HepG2 (cell line): Measurements from ENCODE around the gene SLC22A31. TPM values are rescaled to one million over a fixed set of nuclear protein-coding genes. Genes with fewer than 3 reads are reported as not detected.
A peak's percentile ranks its signal among the peaks of the same experiment; 100 is the strongest.

ENCODE experiments used
- CEBPG ChIP-seq: IDR thresholded peaks from 2 replicates; pipeline ENCODE4 v1.6.1; 2016
- HDAC1 ChIP-seq: sonication (generic); formaldehyde crosslinking; IDR thresholded peaks from 2 replicates; pipeline ENCODE4 v1.5.1; 2020; ENCODE audit warnings: mild to moderate bottlenecking, missing genetic modification reagents
- HNF4A ChIP-seq: sonication (generic); formaldehyde crosslinking; IDR thresholded peaks from 2 replicates; pipeline ENCODE4 v1.4.0; 2020; ENCODE audit warnings: missing genetic modification reagents
- KMT2A ChIP-seq: sonication (generic); formaldehyde crosslinking; IDR thresholded peaks from 2 replicates; pipeline ENCODE4 v1.4.0; 2020; ENCODE audit warnings: missing genetic modification reagents
- MTF2 ChIP-seq: sonication (generic); formaldehyde crosslinking; IDR thresholded peaks from 2 replicates; pipeline ENCODE4 v1.5.0; 2020; ENCODE audit warnings: missing genetic modification reagents, borderline replicate concordance
- NPAS2 ChIP-seq: sonication (generic); formaldehyde crosslinking; IDR thresholded peaks from 2 replicates; pipeline ENCODE4 v1.8.0; 2022; ENCODE audit warnings: mild to moderate bottlenecking, missing genetic modification reagents, borderline replicate concordance
- REL ChIP-seq: sonication (generic); formaldehyde crosslinking; conservative IDR thresholded peaks from 2 replicates; pipeline ENCODE4 v1.8.0; 2022; ENCODE audit warnings: mild to moderate bottlenecking, missing genetic modification reagents, moderate library complexity
- SOX6 ChIP-seq, 2 experiments: fragments of 450-650 bp in 1 of 2; sonication (generic) in 1 of 2; formaldehyde crosslinking in 1 of 2; IDR thresholded peaks; 2 replicates each; pipeline versions ENCODE4 v1.4.0 to v1.6.1; 2017 to 2020; ENCODE audit warnings: antibody characterized with exemption in 1 of 2, mild to moderate bottlenecking in 1 of 2, missing genetic modification reagents in 1 of 2
- ZNF446 ChIP-seq: sonication (generic); formaldehyde crosslinking; IDR thresholded peaks from 2 replicates; pipeline ENCODE4 v1.5.0; 2020; ENCODE audit warnings: mild to moderate bottlenecking, missing genetic modification reagents
- ZNF552 ChIP-seq: sonication (generic); formaldehyde crosslinking; IDR thresholded peaks from 2 replicates; pipeline ENCODE4 v1.9.0; 2022; ENCODE audit warnings: missing genetic modification reagents, mild to moderate bottlenecking, borderline replicate concordance
- ZNF678 ChIP-seq: sonication (generic); formaldehyde crosslinking; IDR thresholded peaks from 2 replicates; pipeline ENCODE4 v1.4.0; 2020; ENCODE audit warnings: mild to moderate bottlenecking, missing genetic modification reagents
- ZNF788 ChIP-seq: sonication (generic); formaldehyde crosslinking; IDR thresholded peaks from 2 replicates; pipeline ENCODE4 v1.5.0; 2020; ENCODE audit warnings: mild to moderate bottlenecking, missing genetic modification reagents, borderline replicate concordance
- polyA plus RNA-seq, 8 experiments: library from polyadenylated mRNA; depleted of rRNA in 3 of 8; stranded (reverse) in 7 of 8; unstranded in 1 of 8; fragments of >200 nt; fragmentation: Illumina TruSeq in 4 of 8; extraction: Trizol in 4 of 8; gene quantifications; 2 replicates each; pipeline versions ENCODE4 v1.2.1 to v1.2.3, GENCODE V29; 2011 to 2016; ENCODE audit warnings: low read depth in 4 of 8, missing spikeins in 1 of 8, mixed read lengths in 1 of 8; ENCODE audit not compliant: insufficient read depth in 1 of 8
- total RNA-seq, 5 experiments: library from RNA; depleted of rRNA; stranded (reverse); fragments of >200 nt; fragmentation: Illumina TruSeq; extraction: Trizol; gene quantifications; 2 replicates each; pipeline ENCODE4 v1.2.3, GENCODE V29; 2016; ENCODE audit warnings: low read depth in 1 of 5
- TF ChIP-seq, protein P1 (sequence below): sonication (generic); formaldehyde crosslinking; IDR thresholded peaks from 2 replicates; pipeline ENCODE4 v1.4.0; 2020; ENCODE audit warnings: missing genetic modification reagents, mild to moderate bottlenecking, borderline replicate concordance
- TF ChIP-seq, protein P2 (sequence below): sonication (generic); formaldehyde crosslinking; IDR thresholded peaks from 2 replicates; pipeline ENCODE4 v1.4.0; 2020; ENCODE audit warnings: missing genetic modification reagents, borderline replicate concordance
- TF ChIP-seq, protein P3 (sequence below): sonication (generic); formaldehyde crosslinking; IDR thresholded peaks from 2 replicates; pipeline ENCODE4 v1.8.0; 2022; ENCODE audit warnings: missing genetic modification reagents, mild to moderate bottlenecking, inconsistent platforms, borderline replicate concordance
- TF ChIP-seq, protein P4 (sequence below), 2 experiments: fragments of 450-650 bp in 1 of 2; sonication (generic) in 1 of 2; formaldehyde crosslinking; IDR thresholded peaks; 2 replicates each; pipeline versions ENCODE4 v1.5.0 to v1.8.0; 2020 to 2022; ENCODE audit warnings: mild to moderate bottlenecking in 1 of 2, missing genetic modification reagents in 1 of 2
- TF ChIP-seq, protein P5 (sequence below): IDR thresholded peaks from 2 replicates; pipeline ENCODE4 v1.6.1; 2016; ENCODE audit warnings: mild to moderate bottlenecking, missing biosample characterization, missing genetic modification reagents
- TF ChIP-seq, protein P6 (sequence below): sonication (generic); formaldehyde crosslinking; IDR thresholded peaks from 2 replicates; pipeline ENCODE4 v1.5.0; 2020; ENCODE audit warnings: mild to moderate bottlenecking, low read depth, missing genetic modification reagents, borderline replicate concordance

Gene SLC22A31
- total and polyA plus RNA-seq, 2 of the 13 experiments (the other 11 are each of a cell fraction or from before 2014, with no cell fraction given) = 67.3 to 83.3 TPM

DNA sequence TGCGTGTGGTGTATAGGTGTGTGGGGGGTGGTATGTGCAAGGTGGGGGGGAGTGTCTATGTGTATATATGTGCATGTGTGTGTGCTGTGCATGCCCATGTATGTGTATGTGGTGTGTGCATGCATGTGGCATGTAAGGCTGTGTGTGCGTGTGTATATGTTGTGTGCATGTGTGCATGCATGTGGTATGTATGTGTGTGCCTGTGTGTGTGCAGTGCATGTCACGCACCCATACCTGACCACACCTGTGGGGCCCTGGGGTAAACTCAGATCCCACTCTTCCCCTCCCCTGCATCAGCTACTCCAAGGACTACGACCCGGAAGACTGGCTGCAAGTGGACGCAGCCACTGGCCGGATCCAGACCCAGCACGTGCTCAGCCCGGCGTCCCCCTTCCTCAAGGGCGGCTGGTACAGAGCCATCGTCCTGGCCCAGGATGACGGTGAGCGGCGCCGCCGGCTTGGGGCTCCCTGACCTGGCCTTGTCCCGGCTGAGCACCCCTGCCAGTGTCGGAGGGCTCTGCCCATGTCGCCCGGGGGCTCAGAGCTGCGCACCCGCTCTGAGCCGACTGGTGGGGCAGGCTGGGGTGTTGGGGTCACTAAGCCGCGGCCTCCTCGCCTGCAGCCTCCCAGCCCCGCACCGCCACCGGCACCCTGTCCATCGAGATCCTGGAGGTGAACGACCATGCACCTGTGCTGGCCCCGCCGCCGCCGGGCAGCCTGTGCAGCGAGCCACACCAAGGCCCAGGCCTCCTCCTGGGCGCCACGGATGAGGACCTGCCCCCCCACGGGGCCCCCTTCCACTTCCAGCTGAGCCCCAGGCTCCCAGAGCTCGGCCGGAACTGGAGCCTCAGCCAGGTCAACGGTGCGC lies 9.1 kb downstream of the SLC22A31 start (continued):
- TF ChIP-seq, protein P1, sequence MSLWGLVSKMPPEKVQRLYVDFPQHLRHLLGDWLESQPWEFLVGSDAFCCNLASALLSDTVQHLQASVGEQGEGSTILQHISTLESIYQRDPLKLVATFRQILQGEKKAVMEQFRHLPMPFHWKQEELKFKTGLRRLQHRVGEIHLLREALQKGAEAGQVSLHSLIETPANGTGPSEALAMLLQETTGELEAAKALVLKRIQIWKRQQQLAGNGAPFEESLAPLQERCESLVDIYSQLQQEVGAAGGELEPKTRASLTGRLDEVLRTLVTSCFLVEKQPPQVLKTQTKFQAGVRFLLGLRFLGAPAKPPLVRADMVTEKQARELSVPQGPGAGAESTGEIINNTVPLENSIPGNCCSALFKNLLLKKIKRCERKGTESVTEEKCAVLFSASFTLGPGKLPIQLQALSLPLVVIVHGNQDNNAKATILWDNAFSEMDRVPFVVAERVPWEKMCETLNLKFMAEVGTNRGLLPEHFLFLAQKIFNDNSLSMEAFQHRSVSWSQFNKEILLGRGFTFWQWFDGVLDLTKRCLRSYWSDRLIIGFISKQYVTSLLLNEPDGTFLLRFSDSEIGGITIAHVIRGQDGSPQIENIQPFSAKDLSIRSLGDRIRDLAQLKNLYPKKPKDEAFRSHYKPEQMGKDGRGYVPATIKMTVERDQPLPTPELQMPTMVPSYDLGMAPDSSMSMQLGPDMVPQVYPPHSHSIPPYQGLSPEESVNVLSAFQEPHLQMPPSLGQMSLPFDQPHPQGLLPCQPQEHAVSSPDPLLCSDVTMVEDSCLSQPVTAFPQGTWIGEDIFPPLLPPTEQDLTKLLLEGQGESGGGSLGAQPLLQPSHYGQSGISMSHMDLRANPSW (CRISPR knock-in tag) = no peak
- TF ChIP-seq, protein P2, sequence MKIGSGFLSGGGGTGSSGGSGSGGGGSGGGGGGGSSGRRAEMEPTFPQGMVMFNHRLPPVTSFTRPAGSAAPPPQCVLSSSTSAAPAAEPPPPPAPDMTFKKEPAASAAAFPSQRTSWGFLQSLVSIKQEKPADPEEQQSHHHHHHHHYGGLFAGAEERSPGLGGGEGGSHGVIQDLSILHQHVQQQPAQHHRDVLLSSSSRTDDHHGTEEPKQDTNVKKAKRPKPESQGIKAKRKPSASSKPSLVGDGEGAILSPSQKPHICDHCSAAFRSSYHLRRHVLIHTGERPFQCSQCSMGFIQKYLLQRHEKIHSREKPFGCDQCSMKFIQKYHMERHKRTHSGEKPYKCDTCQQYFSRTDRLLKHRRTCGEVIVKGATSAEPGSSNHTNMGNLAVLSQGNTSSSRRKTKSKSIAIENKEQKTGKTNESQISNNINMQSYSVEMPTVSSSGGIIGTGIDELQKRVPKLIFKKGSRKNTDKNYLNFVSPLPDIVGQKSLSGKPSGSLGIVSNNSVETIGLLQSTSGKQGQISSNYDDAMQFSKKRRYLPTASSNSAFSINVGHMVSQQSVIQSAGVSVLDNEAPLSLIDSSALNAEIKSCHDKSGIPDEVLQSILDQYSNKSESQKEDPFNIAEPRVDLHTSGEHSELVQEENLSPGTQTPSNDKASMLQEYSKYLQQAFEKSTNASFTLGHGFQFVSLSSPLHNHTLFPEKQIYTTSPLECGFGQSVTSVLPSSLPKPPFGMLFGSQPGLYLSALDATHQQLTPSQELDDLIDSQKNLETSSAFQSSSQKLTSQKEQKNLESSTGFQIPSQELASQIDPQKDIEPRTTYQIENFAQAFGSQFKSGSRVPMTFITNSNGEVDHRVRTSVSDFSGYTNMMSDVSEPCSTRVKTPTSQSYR (CRISPR knock-in tag) = peak; percentile 45; the same call in 1 of the 2 replicates
- TF ChIP-seq, protein P3, sequence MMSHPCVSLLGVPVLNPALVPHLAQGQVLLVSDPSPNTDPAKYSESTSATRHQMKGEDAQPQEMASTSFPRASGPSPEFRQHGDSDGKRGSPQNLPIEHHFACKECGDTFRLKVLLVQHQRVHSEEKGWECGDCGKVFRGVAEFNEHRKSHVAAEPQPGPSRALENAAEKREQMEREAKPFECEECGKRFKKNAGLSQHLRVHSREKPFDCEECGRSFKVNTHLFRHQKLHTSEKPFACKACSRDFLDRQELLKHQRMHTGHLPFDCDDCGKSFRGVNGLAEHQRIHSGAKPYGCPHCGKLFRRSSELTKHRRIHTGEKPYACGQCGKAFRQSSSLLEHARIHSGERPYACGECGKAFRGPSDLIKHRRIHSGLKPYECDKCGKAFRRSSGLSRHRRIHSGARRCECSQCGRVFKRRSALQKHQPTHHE = no peak
- TF ChIP-seq, protein P4, sequence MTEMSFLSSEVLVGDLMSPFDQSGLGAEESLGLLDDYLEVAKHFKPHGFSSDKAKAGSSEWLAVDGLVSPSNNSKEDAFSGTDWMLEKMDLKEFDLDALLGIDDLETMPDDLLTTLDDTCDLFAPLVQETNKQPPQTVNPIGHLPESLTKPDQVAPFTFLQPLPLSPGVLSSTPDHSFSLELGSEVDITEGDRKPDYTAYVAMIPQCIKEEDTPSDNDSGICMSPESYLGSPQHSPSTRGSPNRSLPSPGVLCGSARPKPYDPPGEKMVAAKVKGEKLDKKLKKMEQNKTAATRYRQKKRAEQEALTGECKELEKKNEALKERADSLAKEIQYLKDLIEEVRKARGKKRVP (CRISPR knock-in tag; IDR thresholded peaks at IDR 0.05) = peak in 1 of 2 experiments; percentile 10; a peak in 1 of 4 replicates
- no peak for TF ChIP-seq CEBPG (CRISPR knock-in tag)
- TF ChIP-seq ZNF552 (CRISPR knock-in tag) = peak; percentile 61; the same call in 1 of the 2 replicates
- peak; percentile 65; the same call in 1 of the 2 replicates for TF ChIP-seq KMT2A
- no peak for TF ChIP-seq SOX6 (IDR thresholded peaks at IDR 0.05)
- peak; percentile 38; the same call in 1 of the 2 replicates for TF ChIP-seq SOX6 (CRISPR knock-in tag; IDR thresholded peaks at IDR 0.05)
- TF ChIP-seq, protein P5, sequence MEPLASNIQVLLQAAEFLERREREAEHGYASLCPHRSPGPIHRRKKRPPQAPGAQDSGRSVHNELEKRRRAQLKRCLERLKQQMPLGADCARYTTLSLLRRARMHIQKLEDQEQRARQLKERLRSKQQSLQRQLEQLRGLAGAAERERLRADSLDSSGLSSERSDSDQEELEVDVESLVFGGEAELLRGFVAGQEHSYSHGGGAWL = peak; percentile 96
- no peak for TF ChIP-seq NPAS2 (CRISPR knock-in tag)
- TF ChIP-seq MTF2 (CRISPR knock-in tag) = peak; percentile 12; the same call in 1 of the 2 replicates
- TF ChIP-seq ZNF788 (CRISPR knock-in tag) = peak; percentile 35
- TF ChIP-seq, protein P6, sequence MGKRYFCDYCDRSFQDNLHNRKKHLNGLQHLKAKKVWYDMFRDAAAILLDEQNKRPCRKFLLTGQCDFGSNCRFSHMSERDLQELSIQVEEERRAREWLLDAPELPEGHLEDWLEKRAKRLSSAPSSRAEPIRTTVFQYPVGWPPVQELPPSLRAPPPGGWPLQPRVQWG (CRISPR knock-in tag) = 0 out of 2 replicates have a peak, but pooled peaks have one; percentile 69
- 0 out of 2 replicates have a peak, but pooled peaks have one; percentile 70 for TF ChIP-seq REL
- 0 out of 2 replicates have a peak, but pooled peaks have one; percentile 67 for TF ChIP-seq ZNF678
- TF ChIP-seq HDAC1 (CRISPR knock-in tag) = peak; percentile 75
- peak; percentile 77; the same call in 1 of the 2 replicates for TF ChIP-seq ZNF446 (CRISPR knock-in tag)
- peak; percentile 10; the same call in 1 of the 2 replicates for TF ChIP-seq HNF4A (CRISPR knock-in tag)
